ENCODE measurements around the gene CFAP299.
A peak's percentile ranks its signal among the peaks of the same experiment; 100 is the strongest.
"Not testable (repeated sequence)": the region's sequence is repeated elsewhere in the genome, so short reads cannot be mapped to it uniquely, and the experiment has no call there.

The CFAP299 gene

DNA sequence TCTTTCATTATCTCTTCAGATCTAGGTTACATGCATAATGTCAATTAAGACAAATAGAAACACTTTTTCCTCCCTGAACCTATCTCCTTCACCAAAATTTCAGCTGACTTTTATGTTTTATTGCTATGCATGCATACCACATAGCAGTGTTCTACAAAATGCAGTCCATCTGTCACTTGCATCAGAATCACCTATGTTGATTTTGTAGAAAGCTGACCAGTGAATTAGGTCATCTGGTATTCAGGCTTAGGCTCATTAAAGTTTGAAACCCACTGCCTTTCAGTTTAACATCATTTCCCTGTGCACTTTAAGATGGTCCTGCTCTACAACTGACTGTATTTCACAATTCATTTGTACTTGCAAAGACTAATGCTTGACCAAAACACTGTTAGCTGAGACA lies 277.9 kb downstream of the CFAP299 start:
- DNase-seq: no peak

DNA sequence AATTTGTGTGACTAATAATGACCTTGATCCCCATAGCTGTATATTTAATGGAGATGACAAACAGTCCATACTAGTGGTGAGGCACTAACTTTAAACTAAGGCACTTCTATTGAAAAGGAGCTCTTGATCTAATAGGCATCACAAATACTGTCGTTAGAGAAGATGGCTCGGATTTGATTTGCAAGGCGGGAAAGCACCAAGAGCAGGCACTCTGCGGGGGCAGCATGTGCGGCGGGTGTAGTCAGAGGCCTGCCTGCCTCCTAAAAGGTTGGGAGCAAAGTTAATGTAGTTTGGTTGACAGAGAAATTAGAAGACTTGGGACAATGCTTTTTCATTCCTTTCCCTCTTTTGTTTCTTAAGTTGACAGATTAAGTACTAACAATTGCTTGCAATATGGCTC lies 278.8 kb downstream of the CFAP299 start:
- DNase-seq: no peak

DNA sequence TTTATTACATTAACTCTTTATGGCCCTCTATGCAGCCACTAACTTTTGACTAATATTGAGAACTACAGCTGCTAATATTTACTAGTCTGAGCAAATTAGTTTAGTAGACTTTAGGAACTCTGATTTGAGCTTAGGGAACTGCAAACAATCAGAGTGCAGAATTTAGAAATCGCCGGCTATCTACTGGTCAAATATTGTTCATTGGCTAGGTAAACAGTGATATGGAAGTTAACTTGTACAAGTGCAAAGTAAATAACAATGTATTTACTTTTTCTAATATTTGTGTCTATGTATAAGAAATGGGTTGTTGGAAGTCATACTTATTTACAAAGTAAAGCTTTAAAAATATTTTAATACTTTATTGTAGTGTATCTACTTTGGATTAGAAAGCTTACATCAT lies 279.6 kb downstream of the CFAP299 start:
- DNase-seq: no peak

DNA sequence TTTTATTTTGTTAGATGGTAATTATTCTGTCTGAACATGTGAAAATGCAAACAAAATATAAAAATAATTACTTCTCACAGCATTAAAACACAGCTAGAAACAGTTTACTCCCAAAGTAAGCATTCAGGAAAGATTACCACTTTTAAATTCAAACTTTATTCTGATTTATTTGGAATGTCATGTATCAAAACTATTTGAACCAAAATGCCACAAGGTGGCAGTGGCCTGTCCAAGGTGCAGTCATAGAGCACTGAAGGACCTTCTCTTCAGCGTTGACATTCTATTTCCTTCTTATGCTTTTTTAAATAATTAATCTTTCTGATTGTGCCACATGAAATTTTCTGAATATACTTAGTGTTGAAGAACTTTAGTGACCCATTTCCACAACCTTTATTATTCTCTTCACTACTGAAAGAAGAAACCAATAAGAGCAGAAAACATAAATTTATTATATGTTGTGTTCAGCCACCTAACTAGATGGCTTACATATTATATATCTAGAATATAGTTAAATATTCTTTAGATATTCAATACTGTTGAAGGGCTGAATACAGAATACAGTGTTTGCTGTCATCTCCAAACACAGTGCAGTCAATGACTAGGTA lies 283.6 kb downstream of the CFAP299 start:
- peak; percentile 54 for DNase-seq

DNA sequence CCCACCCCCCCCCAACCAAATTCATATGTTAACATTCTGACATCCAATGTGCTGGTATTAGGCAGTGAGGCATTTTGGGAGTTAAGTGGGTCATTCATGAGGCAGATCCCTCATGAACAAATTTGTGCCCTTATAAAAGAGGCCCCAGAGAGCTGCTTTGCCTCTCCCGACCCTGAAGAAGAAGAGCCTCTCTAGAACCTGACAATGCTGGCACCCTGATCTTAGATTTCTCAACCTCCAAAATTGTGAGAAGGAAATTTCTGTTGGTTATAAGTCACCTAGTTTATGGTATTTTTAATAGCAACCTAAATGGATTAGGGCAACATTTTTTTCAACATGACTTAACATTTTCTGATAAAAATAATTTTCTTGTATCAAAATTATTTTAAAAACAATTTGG lies 296.3 kb downstream of the CFAP299 start:
- DNase-seq: no peak

DNA sequence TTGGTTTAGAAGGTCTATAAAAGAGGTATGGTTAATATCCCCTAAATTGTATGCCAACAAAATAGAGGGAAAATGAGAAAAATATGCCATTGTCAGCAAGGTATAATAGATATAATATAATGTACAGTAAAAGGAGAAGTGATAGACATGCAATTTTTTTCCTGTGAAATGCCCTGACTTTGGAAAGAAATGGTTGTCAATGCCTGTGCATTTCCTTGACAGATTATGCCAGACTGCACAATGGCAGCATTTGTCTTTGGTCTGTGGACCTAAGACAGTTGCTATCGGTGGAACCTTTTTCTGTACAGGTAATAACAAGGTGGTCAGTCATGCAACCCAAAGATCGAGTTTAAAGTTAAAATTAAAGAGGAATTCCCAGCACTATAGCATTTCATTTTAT lies 301.7 kb downstream of the CFAP299 start:
- DNase-seq: no peak

DNA sequence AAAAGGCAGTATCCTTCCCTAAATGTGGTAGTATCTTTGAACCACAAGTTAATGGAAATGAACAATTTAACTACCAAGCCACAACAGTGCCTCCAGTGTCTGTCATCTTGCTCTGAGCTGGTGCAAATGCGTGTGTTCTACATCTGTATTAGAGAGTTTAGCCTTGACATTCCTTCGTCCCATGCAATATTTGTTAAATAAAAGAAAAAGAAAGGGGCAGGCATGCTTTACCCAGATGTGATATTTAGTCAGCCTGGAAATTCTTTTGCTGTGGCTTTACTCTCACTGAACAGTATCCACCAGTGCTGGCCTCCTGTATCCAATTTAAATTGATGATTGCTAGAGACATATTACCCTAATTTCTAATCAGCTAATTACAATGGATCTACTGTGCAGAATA lies 310.5 kb downstream of the CFAP299 start:
- no peak for DNase-seq

DNA sequence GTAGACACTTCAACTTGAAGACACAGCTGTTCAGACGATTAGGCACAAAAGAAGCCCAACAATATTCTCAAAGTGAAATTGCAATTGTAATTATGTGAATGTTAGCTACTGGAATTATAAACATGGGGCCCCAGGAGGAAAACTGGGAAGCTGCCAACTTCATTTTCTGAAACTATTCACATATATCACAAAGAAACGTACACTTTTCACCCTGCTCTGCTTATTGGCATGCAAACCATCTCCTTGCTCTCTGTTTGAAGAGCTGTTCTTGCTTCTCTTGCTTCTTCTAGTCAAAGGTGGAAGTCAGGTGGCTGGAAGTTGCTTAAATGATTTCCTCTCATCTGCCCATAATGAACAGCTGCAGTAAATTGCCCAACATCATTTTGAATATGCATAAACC lies 320.1 kb downstream of the CFAP299 start:
- DNase-seq: no peak

DNA sequence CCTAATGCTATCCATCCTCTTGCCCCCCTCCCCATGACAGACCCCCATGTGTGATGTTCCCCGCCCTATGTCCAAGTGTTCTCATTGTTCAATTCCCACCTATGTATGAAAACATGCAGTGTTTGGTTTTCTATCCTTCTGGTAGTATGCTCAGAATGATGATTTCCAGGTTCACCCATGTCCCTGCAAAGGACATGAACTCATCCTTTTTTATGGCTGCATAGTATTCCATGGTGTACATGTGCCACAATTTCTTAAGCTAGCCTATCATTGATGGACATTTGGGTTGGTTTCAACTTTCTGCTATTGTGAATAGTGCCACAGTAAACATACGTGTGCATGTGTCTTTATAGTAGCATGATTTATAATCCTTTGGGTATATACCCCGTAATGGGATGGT lies 334.6 kb downstream of the CFAP299 start:
- not testable (repeated sequence) for DNase-seq

DNA sequence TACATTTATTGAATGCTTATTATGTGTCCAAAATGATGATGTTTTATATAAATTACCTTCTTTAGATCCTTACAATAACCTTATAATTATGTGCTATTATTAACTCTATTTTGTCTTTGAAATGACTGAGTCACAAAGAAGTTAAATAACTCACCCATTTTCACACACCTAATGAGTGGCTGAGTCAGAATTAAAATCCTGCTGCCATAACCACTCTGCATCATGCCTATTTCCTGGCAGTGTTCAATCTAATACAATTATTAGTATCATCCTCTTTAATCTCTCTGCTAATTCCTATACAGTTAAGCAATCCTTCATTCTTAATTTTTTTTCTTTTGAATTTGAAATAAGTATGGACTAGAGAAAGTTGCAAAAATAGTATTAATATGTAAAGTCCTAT lies 342.9 kb downstream of the CFAP299 start:
- DNase-seq: no peak

DNA sequence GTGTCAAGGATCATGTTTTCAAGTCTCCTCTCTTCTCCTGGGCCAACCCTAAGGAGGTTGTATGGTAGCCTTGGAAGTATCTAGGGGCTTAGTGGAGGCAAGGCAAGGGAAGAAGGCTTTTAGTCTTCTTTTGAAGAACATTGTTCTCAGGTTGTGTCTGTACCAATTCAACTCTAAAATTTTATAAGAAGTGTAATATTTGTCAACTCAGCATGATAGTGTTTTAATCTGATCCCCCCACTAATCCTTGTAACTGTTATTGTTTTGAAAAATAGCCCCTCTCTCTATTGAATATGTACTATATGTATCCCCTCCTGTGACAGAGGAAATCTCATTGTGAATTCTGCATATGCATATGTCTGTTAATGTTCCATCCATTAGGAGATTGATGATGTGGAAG lies 345.4 kb downstream of the CFAP299 start:
- DNase-seq: no peak

DNA sequence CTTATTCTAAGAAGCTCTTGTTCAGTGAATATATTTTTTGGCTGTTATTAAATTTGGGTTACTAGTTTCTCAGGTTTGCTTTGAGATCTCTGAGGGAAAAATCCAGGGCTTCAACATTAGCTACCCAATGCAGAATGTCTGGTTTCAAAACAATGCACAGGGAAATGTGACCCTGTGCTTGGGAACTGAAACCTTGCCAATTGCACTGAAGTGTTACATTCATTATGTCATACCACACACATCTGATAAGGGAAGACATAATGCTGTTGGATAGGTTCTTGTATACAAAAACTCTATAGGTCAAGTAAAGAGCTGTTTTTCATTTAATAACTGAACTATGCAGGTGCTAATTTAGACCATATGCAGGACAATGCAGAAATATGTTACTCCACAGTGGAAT lies 349.7 kb downstream of the CFAP299 start:
- peak; percentile 41 for DNase-seq

DNA sequence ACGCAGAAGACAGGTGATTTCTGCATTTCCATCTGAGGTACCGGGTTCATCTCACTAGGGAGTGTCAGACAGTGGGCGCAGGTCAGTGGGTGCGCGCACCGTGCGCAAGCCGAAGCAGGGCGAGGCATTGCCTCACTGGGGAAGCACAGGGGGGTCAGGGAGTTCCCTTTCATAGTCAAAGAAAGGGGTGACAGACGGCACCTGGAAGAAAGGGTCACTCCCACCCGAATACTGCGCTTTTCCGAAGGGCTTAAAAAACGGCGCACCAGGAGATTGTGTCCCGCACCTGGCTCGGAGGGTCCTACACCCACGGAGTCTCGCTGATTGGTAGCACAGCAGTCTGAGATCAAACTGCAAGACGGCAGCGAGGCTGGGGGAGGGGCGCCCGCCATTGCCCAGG lies 352.2 kb downstream of the CFAP299 start:
- not testable (repeated sequence) for DNase-seq

DNA sequence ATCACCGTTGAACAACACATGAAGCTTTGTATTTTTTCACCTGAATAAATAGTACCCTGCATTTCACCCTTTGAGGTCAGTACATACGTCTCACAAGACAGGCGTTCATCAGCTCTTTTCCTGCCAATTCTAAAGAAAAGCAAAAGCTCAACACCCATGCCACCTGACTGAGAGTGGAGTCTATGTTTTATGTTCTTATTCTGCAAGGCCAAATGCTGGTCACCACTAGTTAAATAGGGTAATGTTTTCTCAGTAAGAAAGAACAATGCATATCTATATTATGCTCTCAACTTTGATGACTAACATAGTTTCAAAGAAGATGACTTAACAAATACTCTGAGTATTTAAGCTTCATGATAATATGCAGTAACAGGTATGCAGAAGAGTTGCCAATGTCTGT lies 358.6 kb downstream of the CFAP299 start:
- no peak for DNase-seq

DNA sequence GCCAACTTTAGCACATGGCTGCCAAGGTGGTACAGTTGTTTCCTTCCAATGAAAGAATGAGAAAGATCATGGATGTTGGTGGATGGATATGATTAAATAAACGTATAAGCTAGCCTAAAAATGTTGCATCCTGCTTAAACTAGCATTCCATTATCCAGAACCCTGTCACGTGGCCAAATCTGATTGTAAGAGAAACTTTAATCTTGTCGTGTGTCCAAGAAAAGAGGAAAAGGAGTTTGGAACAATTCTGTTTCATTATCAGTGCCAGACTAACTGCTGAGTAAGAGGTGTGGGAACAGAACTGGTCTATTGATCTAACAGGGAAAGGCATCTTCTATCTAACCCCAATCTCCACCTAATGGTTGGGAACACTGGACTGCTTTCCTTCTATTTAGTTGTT lies 369.8 kb downstream of the CFAP299 start:
- DNase-seq: no peak

DNA sequence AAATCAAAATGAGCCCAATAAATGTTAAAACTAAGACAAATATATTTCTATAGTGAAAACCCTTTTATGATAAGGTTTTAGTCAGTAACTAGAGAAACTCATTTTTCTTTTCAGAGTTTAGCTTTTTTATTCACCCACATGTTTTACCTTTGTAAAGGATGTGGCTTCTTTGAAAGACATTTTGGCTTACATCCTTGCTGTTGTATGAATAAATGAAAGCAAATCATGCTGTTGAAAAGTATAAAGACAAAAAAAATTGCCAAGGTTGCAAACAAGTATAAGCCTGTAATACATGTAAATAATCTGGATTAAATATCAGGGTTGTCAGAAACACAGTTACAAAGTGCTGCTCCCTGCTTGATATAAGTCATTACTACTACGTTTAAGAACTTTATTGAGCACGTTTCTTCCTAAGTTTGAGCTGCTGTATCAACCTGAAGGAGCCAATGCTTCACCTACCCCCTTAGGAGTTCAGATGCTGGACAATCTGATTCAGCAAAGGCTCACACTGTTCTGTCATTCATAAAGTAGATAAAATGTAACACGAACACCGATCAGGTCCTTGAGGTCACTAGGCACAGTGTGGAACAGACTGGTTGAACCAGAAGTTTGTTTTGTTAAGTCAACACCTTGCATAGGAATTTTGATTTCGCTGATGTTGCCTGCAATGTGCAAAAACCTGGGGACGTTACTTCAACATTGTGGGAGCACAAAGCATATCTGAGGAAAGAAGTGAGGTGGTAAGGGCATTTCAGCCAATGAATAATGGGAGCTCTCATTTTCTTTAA lies 373.7 kb downstream of the CFAP299 start:
- no peak for DNase-seq

DNA sequence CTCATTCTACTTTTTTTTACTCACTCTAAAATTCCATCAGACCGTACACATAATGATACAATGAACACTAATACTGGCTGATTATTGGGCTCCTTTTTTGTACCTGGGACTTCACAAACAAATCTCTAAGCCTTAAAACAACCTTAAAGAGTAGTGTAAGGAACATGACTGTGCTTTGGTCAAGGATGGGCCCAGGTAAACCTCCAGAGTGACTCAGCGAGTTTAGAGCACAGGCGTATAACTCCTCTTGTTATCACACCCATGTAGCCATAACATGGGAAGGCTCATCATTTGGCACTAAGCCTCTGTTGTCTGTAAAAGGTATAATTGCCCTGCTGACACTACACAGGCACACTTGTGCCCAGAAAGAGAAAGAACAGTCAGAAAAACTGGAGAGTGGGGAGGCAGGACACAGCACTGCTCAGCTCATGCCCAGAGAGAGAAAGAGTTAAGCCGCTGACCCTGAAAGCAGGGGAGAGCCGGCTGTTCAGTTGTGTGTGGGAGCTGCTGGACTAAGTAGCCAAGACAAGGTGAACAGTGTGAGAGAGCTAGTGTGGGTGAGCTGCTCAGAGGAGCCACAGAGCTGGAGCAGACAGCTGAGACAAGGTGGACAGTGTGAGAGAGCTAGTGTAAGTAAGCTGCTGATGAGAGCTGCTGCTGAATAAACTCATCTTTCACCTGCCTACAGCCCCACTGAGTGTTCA lies 375.4 kb downstream of the CFAP299 start:
- DNase-seq: no peak

DNA sequence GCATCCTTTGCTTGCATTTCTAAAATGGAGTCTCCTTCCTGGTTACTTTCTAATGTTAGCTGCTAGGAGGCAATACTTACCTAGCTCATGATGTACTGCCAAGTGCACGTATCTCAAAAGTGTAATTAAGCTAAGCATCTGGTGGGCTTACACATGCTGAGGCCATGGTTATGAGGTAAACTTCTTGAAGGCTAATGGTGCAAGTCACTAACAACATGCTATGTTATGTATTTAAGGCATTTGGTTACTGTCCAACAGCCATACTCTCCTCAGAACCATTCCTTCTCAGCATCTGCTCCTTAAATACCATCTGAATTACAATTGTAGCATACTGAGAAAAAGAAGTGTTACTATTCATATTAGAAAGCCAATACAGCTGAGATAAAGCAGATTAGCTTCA lies 376.4 kb downstream of the CFAP299 start:
- DNase-seq: no peak

DNA sequence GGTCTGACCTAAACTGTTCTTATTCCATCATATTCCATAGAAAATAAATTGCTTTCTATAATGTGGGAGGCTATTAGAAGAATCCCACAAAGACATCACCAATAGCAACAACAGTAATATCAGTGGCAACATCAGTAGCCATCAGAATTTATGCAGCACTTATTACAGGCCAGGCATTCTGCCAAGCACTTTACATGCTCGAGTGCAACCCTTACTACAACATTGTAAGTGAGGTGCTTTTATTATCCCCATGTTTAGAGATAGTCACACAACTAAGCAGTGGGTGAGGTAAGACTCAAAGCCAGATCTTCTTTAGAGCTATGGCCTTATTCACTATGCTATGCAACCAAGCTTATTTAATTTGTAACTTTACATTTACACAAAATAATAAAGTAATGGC lies 377.9 kb downstream of the CFAP299 start:
- DNase-seq: no peak

DNA sequence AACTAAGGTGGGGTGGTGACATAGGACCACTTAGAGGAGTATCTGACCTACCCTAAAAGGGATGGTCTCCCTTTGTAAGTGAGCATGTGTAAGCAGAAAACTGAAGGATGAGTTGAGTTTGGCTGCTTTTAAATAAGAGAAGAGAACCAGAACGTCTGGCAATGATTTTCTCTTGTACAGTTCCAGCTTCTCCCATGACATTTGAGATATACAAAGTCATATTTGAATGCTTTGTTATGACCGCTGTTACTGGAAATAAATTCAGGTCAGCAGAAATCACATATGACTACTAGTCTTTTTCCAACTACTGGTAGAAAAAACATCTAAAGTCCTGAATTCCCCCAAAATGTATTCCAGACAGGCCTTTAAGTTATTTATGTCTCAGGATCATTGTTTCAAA lies 381.7 kb downstream of the CFAP299 start:
- DNase-seq: no peak

DNA sequence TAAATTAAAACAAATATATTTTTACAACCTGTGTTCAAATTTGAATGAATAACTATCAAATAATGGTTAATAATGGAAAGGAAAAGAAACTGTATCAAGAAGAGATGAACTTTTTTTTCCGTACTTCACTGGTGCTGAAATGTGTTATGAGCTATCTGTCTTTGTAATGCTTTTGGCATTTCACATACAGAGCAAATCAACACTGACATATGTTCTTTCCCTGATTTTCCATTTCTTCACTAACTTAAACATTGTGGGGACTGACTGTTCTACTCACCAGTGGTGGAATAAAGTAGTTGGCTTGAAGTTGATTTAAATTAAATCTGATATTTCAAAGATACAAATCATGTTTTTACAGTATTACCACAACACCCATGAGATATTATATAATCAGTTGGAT lies 390.9 kb downstream of the CFAP299 start:
- DNase-seq: no peak

DNA sequence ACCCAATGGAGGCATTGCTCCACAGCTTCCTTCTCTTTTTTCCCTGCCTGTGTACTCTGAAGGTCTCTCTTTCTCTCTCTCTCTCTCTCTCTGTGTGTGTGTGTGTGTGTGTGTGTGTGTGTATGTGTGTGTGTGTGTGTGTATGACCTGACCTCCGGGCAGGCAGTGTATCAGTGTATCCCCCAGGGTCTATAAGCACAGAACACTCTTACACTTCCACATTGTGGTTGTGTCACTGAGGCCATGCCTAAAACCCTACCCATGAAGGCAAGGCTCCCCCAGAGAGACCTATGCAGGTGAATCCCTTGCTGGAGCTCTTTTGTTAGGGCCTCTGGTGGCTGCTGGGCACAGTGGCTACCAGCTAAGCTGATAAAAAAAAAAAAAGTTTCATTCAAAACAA lies 394.6 kb downstream of the CFAP299 start:
- no peak for DNase-seq

DNA sequence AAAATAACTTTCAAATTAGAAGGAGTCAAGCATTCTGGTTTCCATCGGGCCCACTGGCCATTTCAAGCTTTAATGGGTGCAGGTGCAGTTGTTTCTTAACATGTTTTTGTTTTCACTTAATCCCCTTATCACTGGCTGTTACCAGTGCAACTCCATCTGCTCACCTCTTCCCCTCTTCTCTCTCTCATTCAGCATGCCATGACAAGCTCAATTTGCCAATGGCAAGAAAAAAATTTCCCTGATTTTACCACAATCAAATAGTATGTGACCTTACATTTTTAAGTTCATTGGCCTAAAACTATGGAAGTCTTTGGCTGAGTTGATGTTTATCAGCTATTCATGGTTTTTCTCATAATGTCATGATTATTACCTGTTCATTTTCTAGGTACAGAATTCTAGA lies 395.9 kb downstream of the CFAP299 start:
- no peak for DNase-seq

DNA sequence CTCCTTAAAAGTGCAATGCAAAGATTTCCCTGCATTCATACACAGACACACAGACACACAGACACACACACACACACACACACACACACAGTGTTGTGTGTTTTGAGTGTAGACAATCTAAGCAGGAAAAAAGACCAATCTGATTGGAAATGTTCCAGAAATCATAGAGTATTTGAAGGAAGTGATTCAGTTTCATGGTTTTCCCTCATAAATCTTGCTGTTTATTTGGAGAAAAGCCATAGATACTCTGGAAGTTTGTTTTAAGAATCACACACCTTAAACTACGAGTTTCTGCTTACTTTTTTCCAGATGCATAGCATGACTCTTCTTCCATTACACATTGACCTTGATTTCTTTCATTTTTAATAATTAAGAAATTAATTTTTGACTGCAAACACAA lies 396.5 kb downstream of the CFAP299 start:
- DNase-seq: no peak
